MM.1S (cell line): ENCODE data around the gene ELMO1.

Source experiments
- CTCF ChIP-seq: fragments of 300-600 bp; sonication (generic); IDR thresholded peaks from 2 replicates; pipeline ENCODE4 v1.5.1; 2016; ENCODE audit warnings: antibody characterized with exemption, low read length, mixed read lengths
- EZH2 ChIP-seq: fragments of 300-600 bp; sonication (generic); optimal IDR thresholded peaks from 2 replicates; pipeline ENCODE3; 2017; ENCODE audit warnings: low read depth, mild to moderate bottlenecking, antibody characterized with exemption, low read length, mixed read lengths
- EZH2phosphoT487 ChIP-seq: fragments of 300-600 bp; sonication (generic); IDR thresholded peaks from 2 replicates; pipeline ENCODE4 v1.6.1; 2018; ENCODE audit warnings: antibody characterized with exemption, low read length

- no peak for TF ChIP-seq CTCF
- no peak for TF ChIP-seq EZH2phosphoT487
- no peak for TF ChIP-seq EZH2
These were observed 23.0 kb upstream of the ELMO1 start for GRCh38 chr7:37471619-37472018.
